Brain pericyte (primary cell): Measurements from ENCODE around the gene ZNF185.

Experiments
- DNase-seq: peaks from one replicate; pipeline ENCODE4 v3.0.0-alpha.2; 2012; ENCODE audit warnings: low read depth, low spot score

The ZNF185 gene

GRCh38 chrX:152917656-152918579 is 20.1 kb downstream of the ZNF185 start:
- no peak for DNase-seq

GRCh38 chrX:152918707-152919106 is 20.8 kb downstream of the ZNF185 start:
- no peak for DNase-seq

- DNase-seq = no peak
These were observed 25.7 kb downstream of the ZNF185 start for GRCh38 chrX:152923599-152923998.

- DNase-seq = no peak
These were observed 28.0 kb downstream of the ZNF185 start for GRCh38 chrX:152925835-152926234.

- DNase-seq = no peak
These were observed 28.4 kb downstream of the ZNF185 start for GRCh38 chrX:152926279-152926678.

- no peak for DNase-seq
These were observed 29.1 kb downstream of the ZNF185 start for GRCh38 chrX:152926923-152927322.

GRCh38 chrX:152927858-152928760 is 30.2 kb downstream of the ZNF185 start:
- DNase-seq = no peak

GRCh38 chrX:152928761-152929400 is 31.0 kb downstream of the ZNF185 start:
- no peak for DNase-seq

GRCh38 chrX:152929898-152930297 is 32.0 kb downstream of the ZNF185 start:
- no peak for DNase-seq

GRCh38 chrX:152930516-152930915 is 32.6 kb downstream of the ZNF185 start:
- DNase-seq = no peak

GRCh38 chrX:152932144-152932543 is 34.3 kb downstream of the ZNF185 start:
- no peak for DNase-seq

GRCh38 chrX:152932598-152933175 is 34.8 kb downstream of the ZNF185 start:
- DNase-seq = no peak

GRCh38 chrX:152936306-152936705 is 38.4 kb downstream of the ZNF185 start:
- no peak for DNase-seq

GRCh38 chrX:152937236-152937635 is 39.4 kb downstream of the ZNF185 start:
- DNase-seq = no peak

GRCh38 chrX:152941328-152942076 is 43.6 kb downstream of the ZNF185 start:
- peak; percentile 70 for DNase-seq

GRCh38 chrX:152942077-152942442 is 44.2 kb downstream of the ZNF185 start:
- DNase-seq = no peak

- DNase-seq = no peak
These were observed 46.0 kb downstream of the ZNF185 start for GRCh38 chrX:152943826-152944225.

GRCh38 chrX:152945021-152945979 is 47.4 kb downstream of the ZNF185 start:
- no peak for DNase-seq

GRCh38 chrX:152946681-152947080 is 48.8 kb downstream of the ZNF185 start:
- no peak for DNase-seq
